Panc1 (cell line): ENCODE results near the gene DNAH6. TPM values are rescaled to one million over a fixed set of nuclear protein-coding genes. Genes with fewer than 3 reads are reported as not detected.

Source experiments
- ATAC-seq: fragments of 200-7000 bp; cut with Tn5 transposase; 2 replicates; pipeline ENCODE4 v1.9.1; 2020; ENCODE audit warnings: mild to moderate bottlenecking, moderate library complexity
- BruUV-seq: library from RNA; stranded (reverse); fragments of 400-500 nt; replicated peaks from 2 replicates; lab custom pipeline; 2021; lab: Mats Ljungman, UMichigan
- CTCF ChIA-PET: fragments of 300-600 bp; sonication (Branson Sonifier 250); formaldehyde crosslinking; loops from one replicate; lab custom pipeline; 2022; ENCODE audit warnings: antibody characterized with exemption; lab: Charles Lee
- POLR2A ChIA-PET: fragments of 300-600 bp; sonication (Branson Sonifier 250); formaldehyde crosslinking; loops from one replicate; lab custom pipeline; 2022; ENCODE audit warnings: antibody characterized with exemption; lab: Charles Lee
- DNase-seq: peaks from one replicate; pipeline ENCODE4 v3.0.0-alpha.2; 2010; ENCODE audit warnings: low read depth, low spot score
- H3K27ac ChIP-seq: 2 replicates; pipeline ENCODE4 v1.5.1; 2011; ENCODE audit warnings: mild to moderate bottlenecking, low read length, inconsistent platforms
- H3K27me3 ChIP-seq: fragments of 200-500 bp; sonication (Bioruptor generic); 2 replicates; pipeline ENCODE4 v1.6.0; 2014; ENCODE audit warnings: low read length, inconsistent platforms; ENCODE audit not compliant: control insufficient read depth, insufficient read depth
- H3K36me3 ChIP-seq: fragments of 200-500 bp; sonication (Bioruptor generic); 2 replicates; pipeline ENCODE4 v1.5.1; 2014; ENCODE audit warnings: inconsistent platforms, mild to moderate bottlenecking, low read length, moderate library complexity; ENCODE audit not compliant: control insufficient read depth, insufficient read depth
- H3K4me1 ChIP-seq: 2 replicates; pipeline ENCODE4 v1.5.1; 2011; ENCODE audit warnings: inconsistent platforms, mild to moderate bottlenecking, low read length, moderate library complexity; ENCODE audit not compliant: control insufficient read depth, insufficient read depth
- H3K4me3 ChIP-seq, 2 experiments: 2 replicates each; pipeline ENCODE4 v1.5.1; 2011 to 2012; ENCODE audit warnings: low read depth in 2 of 2, low read length in 2 of 2, mild to moderate bottlenecking in 2 of 2, inconsistent platforms in 1 of 2, moderate library complexity in 1 of 2
- H3K9me3 ChIP-seq: fragments of 200-500 bp; sonication (Bioruptor generic); 2 replicates; pipeline ENCODE4 v1.5.1; 2014; ENCODE audit warnings: low read depth, mild to moderate bottlenecking, inconsistent platforms, low read length, moderate library complexity; ENCODE audit not compliant: control insufficient read depth, insufficient read depth
- CTCF ChIP-seq: fragments of 450-650 bp; IDR thresholded peaks from 2 replicates; pipeline ENCODE4 v1.5.1; 2017; ENCODE audit warnings: mild to moderate bottlenecking
- POLR2AphosphoS5 ChIP-seq: IDR thresholded peaks from 2 replicates; pipeline ENCODE4 v1.6.1; 2012; ENCODE audit warnings: mild to moderate bottlenecking, low read depth, low read length, moderate library complexity
- SIN3A ChIP-seq: IDR thresholded peaks from 2 replicates; pipeline ENCODE4 v1.6.1; 2012; ENCODE audit warnings: low read depth, mild to moderate bottlenecking, low read length, moderate library complexity, borderline replicate concordance; ENCODE audit not compliant: insufficient read depth
- TCF7L2 ChIP-seq: IDR thresholded peaks from 2 replicates; pipeline ENCODE4 v1.6.1; 2011; ENCODE audit warnings: mild to moderate bottlenecking, low read depth, low read length, inconsistent platforms
- in situ Hi-C: cut with HindIII; loops from 2 replicates; pipeline ENCODE4 v1.10.0; 2016; ENCODE audit warnings: low sequenced_read_pairs, low pct_unique_long_range_greater_than_20kb
- intact Hi-C: fragments of 100-400 bp; cut with micrococcal nuclease; formaldehyde crosslinking; loops from one replicate; pipeline ENCODE4 v1.10.0; 2022; ENCODE audit not compliant: unreplicated experiment
- total RNA-seq: library from RNA; stranded (reverse); gene quantifications from one replicate; pipeline ENCODE4 v1.2.1, GENCODE V29; 2021; ENCODE audit not compliant: unreplicated experiment
- TF ChIP-seq, protein P1 (sequence below), 2 experiments: IDR thresholded peaks; 2 replicates each; pipeline ENCODE4 v1.6.1; 2011 to 2012; ENCODE audit warnings: low read depth in 2 of 2, control low read depth in 1 of 2, low read length in 1 of 2, mild to moderate bottlenecking in 1 of 2, moderate library complexity in 1 of 2; ENCODE audit not compliant: insufficient read depth in 1 of 2

Gene DNAH6
- total RNA-seq, 1 experiment from 2014 or later = 0.26 TPM

- no TSS peak for BruUV-seq
- TF ChIP-seq CTCF = no peak
- TF ChIP-seq, protein P1, sequence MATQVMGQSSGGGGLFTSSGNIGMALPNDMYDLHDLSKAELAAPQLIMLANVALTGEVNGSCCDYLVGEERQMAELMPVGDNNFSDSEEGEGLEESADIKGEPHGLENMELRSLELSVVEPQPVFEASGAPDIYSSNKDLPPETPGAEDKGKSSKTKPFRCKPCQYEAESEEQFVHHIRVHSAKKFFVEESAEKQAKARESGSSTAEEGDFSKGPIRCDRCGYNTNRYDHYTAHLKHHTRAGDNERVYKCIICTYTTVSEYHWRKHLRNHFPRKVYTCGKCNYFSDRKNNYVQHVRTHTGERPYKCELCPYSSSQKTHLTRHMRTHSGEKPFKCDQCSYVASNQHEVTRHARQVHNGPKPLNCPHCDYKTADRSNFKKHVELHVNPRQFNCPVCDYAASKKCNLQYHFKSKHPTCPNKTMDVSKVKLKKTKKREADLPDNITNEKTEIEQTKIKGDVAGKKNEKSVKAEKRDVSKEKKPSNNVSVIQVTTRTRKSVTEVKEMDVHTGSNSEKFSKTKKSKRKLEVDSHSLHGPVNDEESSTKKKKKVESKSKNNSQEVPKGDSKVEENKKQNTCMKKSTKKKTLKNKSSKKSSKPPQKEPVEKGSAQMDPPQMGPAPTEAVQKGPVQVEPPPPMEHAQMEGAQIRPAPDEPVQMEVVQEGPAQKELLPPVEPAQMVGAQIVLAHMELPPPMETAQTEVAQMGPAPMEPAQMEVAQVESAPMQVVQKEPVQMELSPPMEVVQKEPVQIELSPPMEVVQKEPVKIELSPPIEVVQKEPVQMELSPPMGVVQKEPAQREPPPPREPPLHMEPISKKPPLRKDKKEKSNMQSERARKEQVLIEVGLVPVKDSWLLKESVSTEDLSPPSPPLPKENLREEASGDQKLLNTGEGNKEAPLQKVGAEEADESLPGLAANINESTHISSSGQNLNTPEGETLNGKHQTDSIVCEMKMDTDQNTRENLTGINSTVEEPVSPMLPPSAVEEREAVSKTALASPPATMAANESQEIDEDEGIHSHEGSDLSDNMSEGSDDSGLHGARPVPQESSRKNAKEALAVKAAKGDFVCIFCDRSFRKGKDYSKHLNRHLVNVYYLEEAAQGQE (IDR thresholded peaks at IDR 0.05; ENCODE audit: insufficient read depth in 1 of 2, low read depth in 2 of 2, low read length in 1 of 2) = no peak
- TF ChIP-seq POLR2AphosphoS5 = no peak
- no peak for TF ChIP-seq SIN3A
- no peak for TF ChIP-seq TCF7L2
Observed at GRCh38 chr2:84537251-84537650, 21.0 kb downstream of the DNAH6 start.

DNA sequence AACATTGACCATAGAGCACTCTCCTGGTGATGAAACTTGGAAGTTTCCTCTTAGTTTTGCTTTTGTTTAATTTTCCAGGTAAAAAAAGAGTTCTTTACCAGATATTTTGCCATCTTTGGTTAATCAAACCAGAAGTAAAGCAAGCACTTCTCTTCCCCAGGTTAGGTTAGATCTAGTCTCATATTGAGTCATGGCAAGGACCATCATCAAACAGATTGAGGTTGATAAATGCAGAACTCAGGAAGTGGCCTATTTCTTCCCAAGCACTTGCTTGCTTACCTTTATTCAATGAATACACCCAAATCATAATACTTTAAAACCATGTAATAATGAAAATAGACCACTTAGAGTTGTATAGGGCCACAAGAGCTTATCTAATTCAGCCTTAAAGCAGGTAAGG, 23.4 kb downstream of the DNAH6 start:
- Histone ChIP-seq H3K4me3 (no peak overlapping the region), H3K27ac (no peak overlapping the region), H3K4me1 (no peaks in the 10 kb centered on the region), H3K27me3 (no peaks in the 10 kb centered on the region), H3K9me3 (no peaks in the 10 kb centered on the region), H3K36me3 (no peaks in the 10 kb centered on the region)
- ATAC-seq (no peak), DNase-seq (no peak)
- BruUV-seq = no TSS peak
- no peak for TF ChIP-seq CTCF
- TF ChIP-seq, protein P1 (IDR thresholded peaks at IDR 0.05; ENCODE audit: insufficient read depth in 1 of 2, low read depth in 2 of 2, low read length in 1 of 2) = no peak
- no peak for TF ChIP-seq SIN3A
- no peak for TF ChIP-seq TCF7L2
- no peak for TF ChIP-seq POLR2AphosphoS5
- intact Hi-C loops (no loop called here), in situ Hi-C loops (no loop called here)
- POLR2A ChIA-PET = no interaction called here
- CTCF ChIA-PET = no interaction called here

More at GRCh38 chr2:84537251-84537650, 21.0 kb downstream of the DNAH6 start:
- in situ Hi-C loops = no loop called here
- Histone ChIP-seq H3K4me1 (no peaks in the 10 kb centered on the region), H3K4me3 (no peak overlapping the region), H3K36me3 (no peaks in the 10 kb centered on the region), H3K27me3 (no peaks in the 10 kb centered on the region), H3K9me3 (no peaks in the 10 kb centered on the region), H3K27ac (no peak overlapping the region)
- DNase-seq (no peak), ATAC-seq (no peak)
- CTCF ChIA-PET = no interaction called here
- POLR2A ChIA-PET = no interaction called here
- intact Hi-C loops = no loop called here
